Measurements from ENCODE around the gene GALNTL6. TPM values are rescaled to one million over a fixed set of nuclear protein-coding genes. Genes with fewer than 3 reads are reported as not detected.

GALNTL6 gene
- total and polyA plus RNA-seq, 2 experiments from 2014 or later: not detected

- H3K36me3 ChIP-seq (ENCODE audit: low read depth): no peaks in the 10 kb centered on the region
- H3K9me2 ChIP-seq (ENCODE audit: insufficient read depth): no peaks in the 10 kb centered on the region
- H3K79me2 ChIP-seq (ENCODE audit: insufficient read depth): no peaks in the 10 kb centered on the region
- no peaks in the 10 kb centered on the region for H4K20me1 ChIP-seq (ENCODE audit: insufficient read depth)
- H3K4me1 ChIP-seq (ENCODE audit: insufficient read depth): no peaks in the 10 kb centered on the region; the same call in 1 of the 2 replicates
- in situ Hi-C loops (cut with MboI): no loop called here
- TF ChIP-seq EZH2 (IDR thresholded peaks at IDR 0.05; ENCODE audit: insufficient read depth, poor library complexity, severe bottlenecking) (no peak), EZH2phosphoT487 (IDR thresholded peaks at IDR 0.05; ENCODE audit: insufficient read depth, low read depth) (no peak)
- WGBS, 2 experiments (ENCODE audit: low coverage in 1 of 2, low lambda C conversion rate in 2 of 2, missing lambda C conversion rate in 2 of 2): 50 to 58% methylated on average over 4 of the region's 4 CpGs
- H3K27me3 ChIP-seq (replicated peaks; ENCODE audit: insufficient read depth): no peaks in the 10 kb centered on the region
- no peak overlapping the region for H3K4me3 ChIP-seq
- no peak overlapping the region for H3K27ac ChIP-seq
- H2AFZ ChIP-seq: no peak overlapping the region; the same call in 1 of the 2 replicates
- no peaks in the 10 kb centered on the region for H3K9me3 ChIP-seq (ENCODE audit: low read depth)
- H3K9ac ChIP-seq: no peak overlapping the region
- no peak for DNase-seq
- no peak overlapping the region for H3K4me2 ChIP-seq (ENCODE audit: unreplicated experiment)
- no peaks in the 10 kb centered on the region for H3F3A ChIP-seq (ENCODE audit: insufficient read depth)
Measured at GRCh38 chr4:172844556-172844955, 1031.4 kb downstream of the GALNTL6 start.

- 75 to 79% methylated on average over 3 of the region's 3 CpGs for WGBS, 2 experiments (ENCODE audit: low coverage in 1 of 2, low lambda C conversion rate in 2 of 2, missing lambda C conversion rate in 2 of 2)
- no peaks in the 10 kb centered on the region for H3K79me2 ChIP-seq (ENCODE audit: insufficient read depth)
Measured at GRCh38 chr4:172845281-172845680, 1032.1 kb downstream of the GALNTL6 start.

GRCh38 chr4:172850838-172851237 is 1037.6 kb downstream of the GALNTL6 start:
- peak overlapping the region; percentile 39 for H3K4me2 ChIP-seq (ENCODE audit: unreplicated experiment)
- no peaks in the 10 kb centered on the region for H3K9me3 ChIP-seq (ENCODE audit: low read depth)
- peak overlapping the region; percentile 12 for H2AFZ ChIP-seq
- 0 out of 2 replicates have a peak overlapping the region, but pooled peaks have one; percentile 3 for H3K27ac ChIP-seq
- peaks cover 4% of the 10 kb centered on the region; the same call in 1 of the 2 replicates for H3F3A ChIP-seq (ENCODE audit: insufficient read depth)
- H3K79me2 ChIP-seq (ENCODE audit: insufficient read depth): no peaks in the 10 kb centered on the region
- H3K9me2 ChIP-seq (ENCODE audit: insufficient read depth): no peaks in the 10 kb centered on the region
- no peaks in the 10 kb centered on the region for H4K20me1 ChIP-seq (ENCODE audit: insufficient read depth)
- no peaks in the 10 kb centered on the region for H3K36me3 ChIP-seq (ENCODE audit: low read depth)
- H3K4me1 ChIP-seq (ENCODE audit: insufficient read depth): peaks cover 15% of the 10 kb centered on the region
- H3K27me3 ChIP-seq (replicated peaks; ENCODE audit: insufficient read depth): no peaks in the 10 kb centered on the region
- peak; percentile 84 for DNase-seq
- TF ChIP-seq EZH2 (IDR thresholded peaks at IDR 0.05; ENCODE audit: insufficient read depth, poor library complexity, severe bottlenecking): no peak
- no peak for TF ChIP-seq EZH2phosphoT487 (IDR thresholded peaks at IDR 0.05; ENCODE audit: insufficient read depth, low read depth)
- 0% methylated on average over 1 of the region's 1 CpG for WGBS, 2 experiments (ENCODE audit: low coverage in 1 of 2, low lambda C conversion rate in 2 of 2, missing lambda C conversion rate in 2 of 2)
- no peak overlapping the region for H3K4me3 ChIP-seq
- in situ Hi-C loops (cut with MboI): no loop called here
- H3K9ac ChIP-seq: no peak overlapping the region

More at GRCh38 chr4:172845281-172845680, 1032.1 kb downstream of the GALNTL6 start:
- H3F3A ChIP-seq (ENCODE audit: insufficient read depth): no peaks in the 10 kb centered on the region
- H3K4me3 ChIP-seq: no peak overlapping the region
- no peaks in the 10 kb centered on the region for H3K9me3 ChIP-seq (ENCODE audit: low read depth)
- DNase-seq: no peak
- no peaks in the 10 kb centered on the region for H3K27me3 ChIP-seq (replicated peaks; ENCODE audit: insufficient read depth)
- no peaks in the 10 kb centered on the region for H4K20me1 ChIP-seq (ENCODE audit: insufficient read depth)
- H3K9ac ChIP-seq: no peak overlapping the region
- no peaks in the 10 kb centered on the region for H3K9me2 ChIP-seq (ENCODE audit: insufficient read depth)
- H3K27ac ChIP-seq: no peak overlapping the region
- in situ Hi-C loops (cut with MboI): no loop called here
- no peak overlapping the region for H3K4me2 ChIP-seq (ENCODE audit: unreplicated experiment)
- H2AFZ ChIP-seq: no peak overlapping the region
- peaks cover under 1% of the 10 kb centered on the region; the same call in 1 of the 2 replicates for H3K4me1 ChIP-seq (ENCODE audit: insufficient read depth)
- TF ChIP-seq EZH2phosphoT487 (IDR thresholded peaks at IDR 0.05; ENCODE audit: insufficient read depth, low read depth) (no peak), EZH2 (IDR thresholded peaks at IDR 0.05; ENCODE audit: insufficient read depth, poor library complexity, severe bottlenecking) (no peak)
- no peaks in the 10 kb centered on the region for H3K36me3 ChIP-seq (ENCODE audit: low read depth)

- 0 to 2% methylated on average over 1 of the region's 1 CpG for WGBS, 2 experiments (ENCODE audit: low coverage in 1 of 2, low lambda C conversion rate in 2 of 2, missing lambda C conversion rate in 2 of 2)
- Histone ChIP-seq H3K4me2 (ENCODE audit: unreplicated experiment) (peak overlapping the region; percentile 39), H3F3A (ENCODE audit: insufficient read depth) (peaks cover 4% of the 10 kb centered on the region; the same call in 1 of the 2 replicates), H3K36me3 (ENCODE audit: low read depth) (no peaks in the 10 kb centered on the region), H2AFZ (no peak overlapping the region), H3K4me3 (no peak overlapping the region), H3K9ac (no peak overlapping the region), H3K27me3 (replicated peaks; ENCODE audit: insufficient read depth) (no peaks in the 10 kb centered on the region), H3K79me2 (ENCODE audit: insufficient read depth) (no peaks in the 10 kb centered on the region), H3K9me2 (ENCODE audit: insufficient read depth) (no peaks in the 10 kb centered on the region), H3K9me3 (ENCODE audit: low read depth) (no peaks in the 10 kb centered on the region), H3K4me1 (ENCODE audit: insufficient read depth) (peaks cover 15% of the 10 kb centered on the region), H3K27ac (0 out of 2 replicates have a peak overlapping the region, but pooled peaks have one; percentile 3), H4K20me1 (ENCODE audit: insufficient read depth) (no peaks in the 10 kb centered on the region)
- peak; percentile 58 for DNase-seq
- TF ChIP-seq EZH2 (IDR thresholded peaks at IDR 0.05; ENCODE audit: insufficient read depth, poor library complexity, severe bottlenecking) (no peak), EZH2phosphoT487 (IDR thresholded peaks at IDR 0.05; ENCODE audit: insufficient read depth, low read depth) (no peak)
- in situ Hi-C loops (cut with MboI): no loop called here
Measured at GRCh38 chr4:172851534-172851933, 1038.3 kb downstream of the GALNTL6 start.
